HG02840 (cell line): ENCODE measurements around the gene HPCAL1.

Experiments
- ATAC-seq: cut with Tn5 transposase; IDR thresholded peaks from one replicate; pipeline ENCODE4 v1.9.1; 2021; ENCODE audit warnings: mild to moderate bottlenecking, moderate library complexity, moderate number of reproducible peaks; ENCODE audit not compliant: unreplicated experiment, low FRiP score

HPCAL1 gene

DNA sequence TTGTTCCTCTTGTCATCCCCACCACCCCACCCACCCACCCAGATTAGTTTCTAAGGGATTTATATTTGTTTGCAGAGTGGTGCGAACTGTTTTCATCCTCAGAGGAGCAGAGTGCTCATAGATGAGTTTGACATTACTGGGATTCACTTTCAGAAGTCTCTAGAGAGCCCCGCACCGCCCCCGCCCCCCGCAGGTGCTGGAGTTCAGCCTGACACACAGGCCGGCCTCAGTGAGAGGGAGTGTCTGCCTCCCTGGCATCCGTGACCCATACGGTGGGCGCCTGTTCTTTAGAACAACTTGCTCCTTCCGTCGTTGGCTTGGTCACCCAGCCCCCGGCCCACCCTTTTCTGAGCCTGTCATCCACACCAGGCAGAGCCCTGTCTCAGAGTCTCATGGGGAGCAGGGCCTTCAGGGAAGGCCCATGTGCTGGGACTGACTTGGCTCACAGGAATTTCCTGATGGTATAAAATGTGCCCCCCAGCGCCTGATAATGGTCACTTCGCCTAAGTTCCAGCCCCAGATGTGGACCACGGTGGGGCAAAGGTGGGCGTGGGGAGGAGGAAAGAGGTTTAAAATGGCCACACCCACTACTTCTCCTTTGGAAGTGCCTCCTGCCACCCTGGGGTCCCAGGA is 44.3 kb downstream of the HPCAL1 start:
- ATAC-seq: no peak

DNA sequence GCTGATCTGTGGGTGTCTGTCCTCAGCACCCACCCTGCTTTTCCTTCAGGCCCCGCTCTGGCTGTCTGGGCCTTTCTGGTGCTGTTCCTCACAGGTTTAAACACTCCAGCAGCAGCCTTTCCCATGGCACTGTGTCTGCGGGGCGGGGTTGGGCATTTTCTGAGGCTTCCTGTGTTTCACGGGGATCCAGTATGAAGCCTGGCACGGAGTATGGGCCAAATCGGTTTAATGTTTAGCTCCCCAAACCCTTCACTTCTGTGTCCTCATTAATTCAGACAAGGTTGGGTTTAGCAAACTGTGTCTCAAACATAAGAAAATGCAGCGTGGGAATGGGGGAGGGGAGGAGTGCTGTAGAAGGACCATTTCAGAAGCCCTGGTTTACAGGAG is 44.9 kb downstream of the HPCAL1 start:
- no peak for ATAC-seq

DNA sequence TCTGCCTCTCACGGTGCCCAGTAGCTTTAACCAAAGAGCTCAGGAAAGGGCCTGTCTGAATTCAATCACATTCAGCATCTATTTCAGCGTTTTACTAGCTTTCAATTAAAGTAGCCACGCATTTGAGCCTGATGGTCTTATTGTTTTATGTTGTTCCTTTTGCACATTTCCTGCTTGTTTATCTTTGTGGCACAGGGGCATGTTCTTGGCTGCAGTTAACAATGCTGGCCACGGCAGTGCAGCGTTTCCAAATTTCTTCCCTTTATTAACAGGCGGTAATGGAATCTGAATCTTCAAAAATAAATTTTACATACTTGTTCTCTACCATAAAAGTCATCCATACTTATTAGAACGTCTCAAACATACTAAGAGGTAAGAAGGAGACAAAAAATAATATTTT is 46.2 kb downstream of the HPCAL1 start:
- no peak for ATAC-seq

DNA sequence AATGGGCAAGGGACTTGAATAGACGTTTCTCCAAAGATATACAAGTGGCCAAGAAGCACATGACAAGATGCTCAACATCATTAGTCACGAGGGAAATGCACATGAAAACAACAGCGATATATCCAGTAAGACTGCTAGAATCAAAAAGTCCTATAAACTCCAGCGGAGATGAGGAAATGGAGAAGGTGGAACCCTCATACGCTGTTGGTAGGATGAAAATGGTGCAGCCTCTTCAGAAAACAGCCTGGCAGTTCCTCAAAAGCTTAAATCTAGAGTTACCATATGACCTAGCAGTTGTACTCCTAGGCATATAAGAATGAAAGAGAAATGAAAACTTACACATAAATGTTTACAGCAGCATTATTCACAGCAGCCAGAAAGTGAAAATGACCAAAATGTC is 48.1 kb downstream of the HPCAL1 start:
- no peak for ATAC-seq

DNA sequence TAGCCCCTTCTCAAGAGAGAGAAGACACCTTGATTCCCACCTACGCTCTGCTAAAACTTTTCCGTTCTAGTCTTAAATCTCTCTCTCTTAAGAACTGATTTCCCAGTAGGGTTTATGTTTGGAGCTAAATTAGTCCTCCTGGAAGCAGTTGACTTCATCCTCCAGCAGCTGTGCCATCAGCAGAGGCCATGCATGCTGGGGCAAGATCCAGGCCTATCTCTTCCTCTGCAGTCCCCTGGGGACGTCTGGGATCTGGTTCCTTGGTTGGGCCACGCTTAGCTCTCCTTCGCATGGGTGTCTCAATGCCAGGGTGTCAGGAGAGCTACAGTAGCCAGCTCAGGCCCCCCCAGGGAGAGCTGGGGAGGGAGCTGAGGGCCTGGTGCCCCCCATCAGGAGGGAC is 49.7 kb downstream of the HPCAL1 start:
- ATAC-seq: no peak

DNA sequence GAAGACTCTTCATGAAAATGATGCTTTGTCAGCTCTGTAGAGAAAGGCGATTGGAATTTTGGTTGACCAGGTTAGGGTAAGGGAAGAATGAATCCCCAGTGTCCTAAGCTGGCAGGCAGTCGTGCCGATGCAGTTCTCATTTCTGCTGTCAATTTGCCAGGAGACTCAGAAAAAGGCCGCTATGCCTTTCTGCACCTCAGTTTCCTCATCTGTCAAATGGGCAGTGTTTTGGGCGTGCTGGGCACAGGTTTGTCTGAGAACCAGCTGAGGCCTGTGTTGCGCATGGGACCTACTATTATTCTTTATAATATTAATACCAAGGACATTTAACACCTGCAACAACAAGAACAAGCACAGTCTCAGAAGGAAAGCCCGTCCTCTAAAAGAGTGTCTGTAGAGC is 50.3 kb downstream of the HPCAL1 start:
- ATAC-seq: no peak

DNA sequence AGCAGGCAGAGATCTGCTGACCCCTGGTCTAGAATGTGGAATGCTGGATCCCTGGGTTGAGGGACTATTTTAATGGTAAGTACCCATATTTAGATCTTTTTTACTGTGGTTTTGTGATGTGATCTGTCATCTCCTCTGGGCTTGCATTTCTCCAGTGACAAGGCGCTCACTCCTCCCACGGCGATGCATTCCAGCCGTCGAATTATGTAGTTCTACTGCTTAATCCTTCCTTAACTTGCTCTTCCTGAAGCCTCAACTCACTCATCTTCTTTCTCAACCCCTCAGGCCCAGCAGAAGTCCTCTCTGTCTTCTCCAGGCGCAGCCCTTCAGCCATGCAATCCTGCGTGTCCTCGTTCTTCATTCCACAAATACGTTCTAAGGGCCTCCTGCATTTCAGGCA is 51.2 kb downstream of the HPCAL1 start:
- ATAC-seq: no peak

DNA sequence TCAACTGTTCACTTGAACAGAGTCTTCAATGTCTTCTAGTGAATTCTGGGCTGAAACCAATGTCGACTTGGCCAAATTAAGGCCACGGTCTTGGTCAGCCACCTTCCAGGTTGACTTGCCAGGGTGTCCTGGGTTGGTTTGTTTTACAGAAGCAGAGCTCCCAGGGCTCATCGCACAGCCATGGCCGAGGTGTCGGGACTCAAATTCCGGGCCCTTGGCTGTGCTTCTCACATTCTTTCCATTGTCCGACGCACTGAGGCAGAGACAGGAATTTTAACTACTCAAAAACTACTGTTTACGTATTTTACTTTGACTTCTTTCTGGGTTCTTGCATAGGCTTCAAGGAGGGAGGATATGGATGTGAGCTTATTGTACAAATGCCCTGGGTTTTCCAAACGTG is 51.7 kb downstream of the HPCAL1 start:
- ATAC-seq: no peak

DNA sequence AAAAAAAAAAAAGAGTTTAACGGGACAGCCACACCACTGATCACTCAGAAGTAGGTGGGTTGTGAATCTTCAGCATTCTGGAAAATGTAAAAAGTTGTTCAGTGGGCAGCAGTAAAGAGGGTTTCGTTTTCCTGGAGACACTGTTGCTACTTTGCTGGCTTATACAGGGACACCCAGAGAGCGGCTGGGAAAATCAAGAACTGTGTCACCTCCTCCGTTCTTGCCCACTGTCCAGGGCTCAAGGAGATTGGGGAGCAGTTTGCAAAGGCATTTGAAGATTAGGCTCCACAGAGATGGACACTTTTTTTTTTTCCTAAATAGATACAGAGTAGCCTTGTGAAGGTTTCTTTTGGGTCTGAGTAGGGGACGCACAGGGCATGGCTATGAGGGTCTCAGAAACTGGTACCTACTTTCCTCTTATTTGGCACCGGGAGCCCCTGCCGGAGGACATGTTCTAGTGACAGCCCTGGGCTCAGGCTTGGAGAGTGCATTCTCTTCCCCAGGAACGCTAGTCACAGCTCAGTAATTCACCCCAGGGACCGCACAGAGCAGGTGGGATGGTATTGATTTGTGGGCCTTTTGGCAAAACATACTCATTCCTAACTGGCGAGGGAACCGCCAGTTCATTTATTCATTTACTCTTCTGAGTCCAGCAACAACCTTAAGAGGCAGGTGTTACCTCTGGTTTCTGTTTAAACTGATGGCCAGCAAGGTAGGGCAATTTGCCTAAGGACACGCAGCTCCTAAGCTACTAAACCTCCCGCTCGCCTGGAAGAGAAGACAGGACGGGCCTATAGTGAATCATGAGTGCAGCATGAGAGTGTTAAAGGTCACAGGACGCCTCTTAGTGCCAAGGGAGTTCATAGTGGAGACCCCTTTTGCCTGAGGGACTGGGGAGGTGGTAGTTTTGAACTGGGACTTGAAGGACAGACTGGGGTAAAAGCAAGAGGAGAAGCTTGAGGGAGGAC is 53.1 kb downstream of the HPCAL1 start:
- no peak for ATAC-seq

DNA sequence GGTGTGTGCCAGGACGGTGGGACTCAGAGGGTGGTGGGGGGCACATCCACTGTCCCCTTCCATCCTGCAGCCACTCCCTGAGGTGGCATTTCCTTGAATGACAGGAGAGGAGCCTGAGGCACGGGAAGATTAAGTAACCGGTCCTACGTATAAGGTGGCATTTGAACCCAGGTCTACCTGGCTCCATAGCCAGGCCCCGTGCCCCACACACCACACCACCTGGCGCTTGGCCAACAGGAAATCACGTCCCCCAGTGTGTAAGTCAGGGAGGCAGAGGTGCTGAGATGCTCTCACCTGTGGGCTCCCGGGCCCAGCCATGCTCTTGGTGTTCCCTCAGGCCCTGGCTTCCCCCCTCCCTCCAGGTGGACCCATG is 53.7 kb downstream of the HPCAL1 start:
- no peak for ATAC-seq

DNA sequence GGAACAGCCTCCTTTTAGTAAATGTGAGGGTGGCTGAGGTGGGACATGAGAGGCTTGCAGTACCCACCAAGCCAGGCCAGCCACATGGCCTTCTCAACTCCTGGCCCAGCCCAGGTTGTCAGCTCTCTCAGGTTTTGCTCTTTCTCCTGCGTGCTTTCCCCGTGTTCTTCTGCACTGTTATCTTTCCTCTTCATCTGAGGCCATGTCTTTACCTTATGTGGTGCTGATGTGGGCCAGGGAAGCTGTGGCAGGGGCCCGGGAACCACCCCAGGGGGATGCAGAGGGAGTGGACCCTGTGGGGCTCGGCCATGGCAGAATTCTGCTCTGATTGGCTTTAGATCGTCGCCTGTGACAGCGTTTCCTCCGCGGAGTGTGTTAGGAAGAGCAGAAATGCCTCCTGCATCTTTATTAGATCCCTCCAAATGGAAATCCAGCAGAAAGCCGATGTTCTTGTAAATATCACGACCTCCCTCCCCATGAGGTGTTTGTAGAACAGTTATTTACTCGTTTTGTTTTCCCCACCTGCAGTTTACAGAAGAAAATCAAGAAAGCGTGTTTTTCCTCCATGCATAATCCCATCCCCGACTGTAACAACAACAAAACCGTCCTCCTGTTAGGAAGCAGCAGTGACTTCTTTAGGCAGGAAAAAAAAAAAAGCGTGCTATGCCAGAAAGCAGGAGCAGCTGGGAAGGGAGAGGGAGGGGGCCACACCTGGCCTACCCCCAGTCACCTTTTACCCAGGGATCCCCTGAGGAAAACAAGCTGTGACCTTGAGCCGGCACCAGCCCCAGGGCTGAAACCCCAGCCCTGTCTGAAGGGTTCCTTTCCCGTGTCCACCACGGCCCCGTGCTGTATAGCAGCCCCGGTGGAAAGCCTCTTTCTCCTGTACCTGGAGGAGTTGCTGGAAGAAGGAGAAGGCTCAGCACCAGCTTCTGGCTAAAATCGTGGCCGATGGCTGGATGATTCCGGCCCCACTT is 54.8 kb downstream of the HPCAL1 start:
- ATAC-seq: no peak

DNA sequence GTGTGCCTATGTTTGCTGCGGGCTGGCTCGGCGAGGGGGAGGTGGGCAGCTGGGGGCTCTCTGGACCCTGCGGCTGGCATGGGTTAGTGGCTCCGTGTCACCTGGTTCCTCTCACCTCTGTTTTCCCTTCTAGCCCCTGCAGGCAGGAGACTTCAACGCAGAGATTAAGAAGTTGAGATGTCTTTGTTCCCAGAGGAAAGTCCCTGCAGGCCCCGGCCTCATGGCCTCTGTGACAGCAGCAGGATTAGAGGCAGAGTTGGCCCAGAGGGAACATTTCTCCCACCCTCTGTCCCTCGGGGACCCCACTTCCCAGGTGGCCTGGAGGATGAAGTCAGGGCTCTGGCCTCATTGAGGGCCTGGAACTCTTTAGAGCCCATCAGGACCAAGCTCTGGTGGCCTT is 56.5 kb downstream of the HPCAL1 start:
- no peak for ATAC-seq

DNA sequence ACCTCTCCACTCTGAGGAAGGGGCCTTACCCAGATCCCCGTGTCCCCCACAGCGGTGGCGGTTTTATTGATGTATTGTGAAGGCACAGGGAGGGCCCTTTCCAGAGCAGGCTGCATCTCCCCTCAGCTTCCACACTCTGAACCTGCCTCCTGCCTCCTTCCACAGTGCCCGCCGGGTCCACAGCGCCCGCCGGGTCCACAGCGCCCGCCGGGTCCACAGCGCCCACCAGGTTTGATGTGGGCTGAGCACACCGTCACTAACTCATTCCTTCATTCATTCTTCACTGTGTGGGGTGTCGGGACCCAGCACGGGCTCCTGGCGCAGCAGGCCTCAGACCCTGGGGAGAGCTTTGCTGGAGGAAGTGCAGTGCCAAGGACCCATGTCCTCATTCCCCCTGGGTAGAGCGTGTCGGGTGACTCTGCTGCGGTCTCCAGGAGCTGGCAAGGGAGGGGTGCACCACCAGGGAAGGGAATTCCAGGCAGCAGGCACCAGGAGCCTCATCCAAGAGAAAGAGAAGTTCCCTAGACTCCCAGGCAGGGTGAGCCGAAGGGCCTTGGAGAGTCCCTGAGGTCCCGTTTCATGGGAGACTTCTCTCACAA is 57.1 kb downstream of the HPCAL1 start:
- no peak for ATAC-seq

DNA sequence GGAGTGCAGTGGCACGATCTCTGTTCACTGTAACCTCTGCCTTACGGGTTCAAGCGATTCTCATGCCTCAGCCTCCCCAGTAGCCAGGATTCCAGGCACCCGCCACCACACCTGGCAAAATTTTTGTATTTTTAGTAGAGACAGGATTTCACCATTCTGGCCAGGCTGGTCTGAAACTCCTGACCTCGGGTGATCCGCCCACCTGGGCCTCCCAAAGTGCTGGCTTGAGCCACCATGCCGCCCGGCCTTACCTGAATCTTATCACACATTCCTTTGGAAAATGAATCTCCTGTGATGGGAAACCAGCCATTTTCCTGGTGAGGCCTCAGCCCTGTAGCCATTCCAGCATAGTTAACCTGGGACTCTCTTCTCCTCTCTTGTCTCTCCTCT is 57.8 kb downstream of the HPCAL1 start:
- no peak for ATAC-seq

DNA sequence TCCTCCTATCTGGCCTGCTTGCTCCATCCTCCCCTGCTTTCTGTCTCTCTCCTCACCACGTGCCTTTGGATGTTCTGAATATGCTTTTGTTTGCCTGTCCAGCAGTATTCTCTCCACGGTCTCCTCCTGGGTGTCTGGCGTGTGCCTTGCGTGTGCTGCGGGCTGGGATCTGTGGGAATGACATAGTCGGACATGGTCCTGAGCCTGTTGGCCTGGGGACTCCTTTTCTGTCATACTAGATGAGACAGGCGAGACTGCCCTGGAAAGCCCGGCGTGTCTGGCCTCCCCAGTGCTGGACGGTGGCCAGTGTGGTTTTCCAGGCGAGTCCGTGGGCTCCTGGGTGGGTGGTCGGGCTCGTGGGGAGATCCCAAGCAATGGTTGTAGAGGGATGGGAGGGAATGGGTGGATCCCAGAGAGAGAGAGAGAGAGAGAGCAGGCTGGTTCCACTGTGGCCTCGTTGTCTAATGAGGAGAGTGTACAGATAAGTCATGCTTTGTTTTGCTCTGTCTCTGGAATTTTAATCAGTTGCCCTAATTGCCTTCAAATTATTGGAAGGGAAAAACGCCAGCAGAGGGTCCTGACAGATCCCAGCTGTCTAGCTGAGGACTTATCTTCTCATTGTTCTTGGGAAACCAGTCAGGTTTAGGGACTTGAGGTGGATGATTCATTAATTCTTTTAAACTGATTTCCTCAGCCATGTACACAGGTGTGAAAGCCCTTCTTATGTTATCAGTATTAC is 58.3 kb downstream of the HPCAL1 start:
- ATAC-seq: no peak

DNA sequence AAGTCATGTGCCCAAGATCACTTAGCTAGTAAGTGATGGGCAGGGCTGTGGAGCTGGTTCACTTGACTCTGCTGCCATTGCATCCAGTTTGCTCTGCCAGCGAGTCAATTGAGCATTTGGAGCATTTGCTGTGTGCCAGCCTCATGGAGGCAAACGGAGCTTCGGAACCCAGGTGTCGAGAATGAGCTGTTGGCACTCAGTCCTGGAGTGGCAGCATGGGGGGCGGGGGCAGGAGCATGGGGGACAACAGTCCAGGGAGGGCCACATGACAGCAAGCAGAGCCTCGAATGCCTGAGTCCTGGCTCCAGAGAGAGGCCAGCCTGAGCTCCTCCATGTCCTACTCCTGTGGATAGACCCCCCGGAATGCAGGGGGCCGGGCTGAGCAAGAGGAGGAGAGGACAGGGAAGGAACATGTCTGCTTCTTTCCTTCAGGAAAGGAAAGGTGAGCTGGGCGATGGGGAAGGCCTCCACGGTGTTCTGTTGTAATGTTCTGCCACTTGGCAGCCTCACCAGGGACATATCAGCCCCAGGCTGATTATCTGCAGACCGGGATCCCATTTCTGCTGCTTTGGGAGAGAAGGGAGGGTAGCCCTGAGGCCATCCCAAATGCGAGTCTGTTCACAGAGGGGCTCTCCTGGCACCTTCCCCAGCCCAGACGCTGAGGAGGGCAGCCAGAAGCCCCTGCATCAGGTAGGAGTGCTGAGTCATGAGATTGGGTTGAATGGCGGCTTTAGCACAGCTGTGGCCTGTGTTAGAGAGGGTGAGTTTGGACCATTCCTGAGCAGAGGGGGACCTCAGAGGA is 59.6 kb downstream of the HPCAL1 start:
- no peak for ATAC-seq

DNA sequence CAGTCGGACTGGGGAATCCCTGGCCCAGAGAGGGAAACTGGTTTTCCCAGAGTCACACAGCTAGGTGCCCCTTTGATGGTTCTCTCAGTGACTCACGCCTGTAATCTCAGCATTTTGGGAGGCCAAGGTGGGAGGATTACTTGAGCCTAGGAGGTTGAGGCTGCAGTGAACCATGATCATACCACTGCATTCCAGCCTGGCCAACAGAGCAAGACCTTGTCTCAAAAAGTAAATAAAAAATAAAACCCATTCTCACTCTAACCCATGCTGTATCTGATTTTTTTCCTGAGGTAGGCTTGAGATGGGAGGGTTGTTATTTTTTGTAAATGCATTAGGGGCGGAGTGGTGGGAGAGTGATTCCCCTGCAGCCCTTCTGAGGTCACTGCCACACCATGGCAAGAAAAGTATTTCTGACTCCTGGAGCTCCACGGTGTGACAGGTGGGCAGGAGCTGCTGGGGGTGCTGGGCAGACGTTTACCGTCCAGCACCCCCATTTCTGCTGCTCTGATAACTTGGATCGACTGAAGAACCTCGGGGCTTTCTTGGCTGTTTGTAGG is 60.3 kb downstream of the HPCAL1 start:
- ATAC-seq: no peak

DNA sequence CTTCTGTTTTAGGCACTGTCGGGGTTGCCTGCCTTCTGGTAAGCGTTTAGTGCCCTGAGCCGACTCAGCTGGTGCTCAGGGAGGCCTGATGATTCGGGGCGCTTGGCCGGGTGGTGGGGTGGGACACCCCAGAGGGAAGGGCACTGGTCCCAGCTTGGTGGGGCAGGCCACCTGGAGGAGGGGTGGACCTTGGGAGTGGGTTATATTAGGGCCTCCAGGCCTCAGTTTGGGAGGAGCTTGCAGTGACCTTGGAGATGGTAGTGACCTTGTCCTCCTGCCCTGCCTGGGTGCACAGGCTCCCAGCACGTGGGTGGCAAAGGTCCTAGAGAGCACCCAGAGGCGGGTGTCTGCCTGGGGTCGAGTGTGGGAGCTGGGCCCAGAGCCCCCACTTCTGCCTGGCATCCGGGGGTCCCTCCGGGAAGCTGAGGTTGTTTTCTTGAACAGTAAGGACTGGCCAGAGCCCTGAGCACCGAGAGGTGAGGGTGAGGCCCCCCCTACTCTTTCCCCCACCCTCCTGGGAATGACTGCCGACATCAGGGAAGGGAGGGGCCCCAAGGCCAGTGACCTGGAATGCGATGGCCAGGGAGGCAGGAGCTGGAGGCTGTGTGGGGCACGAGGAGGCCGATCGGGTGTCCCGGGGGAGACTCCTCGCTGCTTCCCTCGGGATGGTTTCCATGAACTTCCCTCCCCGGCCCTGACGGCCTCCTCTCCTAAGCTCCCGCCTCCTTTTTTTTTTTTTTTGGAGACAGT is 61.3 kb downstream of the HPCAL1 start:
- no peak for ATAC-seq
